ENCODE data around the gene MTAP. TPM values are rescaled to one million over a fixed set of nuclear protein-coding genes. Genes with fewer than 3 reads are reported as not detected.

Gene MTAP
- total RNA-seq, 1 experiment from 2014 or later: 326 TPM

DNA sequence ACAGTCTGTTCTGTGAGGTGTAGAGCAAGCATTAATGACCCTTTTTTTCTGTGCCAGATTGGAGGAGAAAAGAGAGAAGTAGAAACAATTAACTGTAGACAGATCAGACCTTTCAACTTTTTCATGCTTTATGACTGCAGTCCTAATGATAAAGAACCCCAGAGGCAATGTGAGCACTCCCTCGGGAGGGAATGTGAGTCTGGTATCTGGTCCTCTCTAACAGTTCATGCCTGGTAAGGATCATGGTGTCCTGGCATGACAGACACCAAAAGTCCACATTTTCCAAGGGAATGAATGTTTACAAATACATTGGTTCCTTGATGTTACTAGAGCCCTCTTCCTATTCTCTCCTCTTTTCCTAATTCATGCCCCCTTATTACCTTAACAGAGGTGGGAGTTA is 70.3 kb downstream of the MTAP start:
- intact Hi-C loops (cut with micrococcal nuclease): no loop called here
- POLR2A ChIA-PET: no interaction called here
- CTCF ChIA-PET: no interaction called here

More for the DNA sequence above, 70.3 kb downstream of the MTAP start:
- Histone ChIP-seq H3K36me3 (ENCODE audit: control insufficient read depth in 1 of 2, insufficient read depth in 2 of 2, low read length in 2 of 2) (peaks cover 3 to 15% of the 10 kb centered on the region in 2 experiments; a peak in 2 of 4 replicates), H3K4me2 (ENCODE audit: low read length) (peak overlapping the region; percentile 52), H3K27ac (ENCODE audit: low read depth, low read length) (peak overlapping the region; percentile 68; the same call in 1 of the 2 replicates), H3K79me2 (ENCODE audit: insufficient read depth, low read length) (peaks cover 48% of the 10 kb centered on the region), H3K4me1 (ENCODE audit: control insufficient read depth in 1 of 2, insufficient read depth in 2 of 2, low read length in 2 of 2) (peaks cover 37 to 54% of the 10 kb centered on the region in 2 experiments), H3K9me3 (ENCODE audit: control insufficient read depth in 1 of 2, insufficient read depth in 1 of 2, low read depth in 1 of 2, low read length in 2 of 2) (no peaks in the 10 kb centered on the region), H4K20me1 (ENCODE audit: insufficient read depth) (peaks cover under 1% of the 10 kb centered on the region; the same call in 1 of the 2 replicates), H3K9me2 (ENCODE audit: insufficient read depth) (no peaks in the 10 kb centered on the region), H3K9ac (ENCODE audit: low read length) (0 out of 2 replicates have a peak overlapping the region, but pooled peaks have one; percentile 26), H2AFZ (ENCODE audit: low read depth, low read length, poor library complexity, severe bottlenecking) (no peak overlapping the region), H3K4me3 (replicated peaks in 1 of 2; ENCODE audit: low read depth in 1 of 2, low read length in 2 of 2) (no peak overlapping the region), H3K27me3 (ENCODE audit: insufficient read depth, low read length) (no peaks in the 10 kb centered on the region)
- peak; percentile 34 for ATAC-seq
- RAD21 ChIA-PET (ENCODE audit: low non-redundant PET in 1 of 2, low total read pairs in 2 of 2, uncharacterized antibody in 2 of 2, unreplicated experiment in 2 of 2): no interaction called here
- DNase-seq (ENCODE audit: low read depth, low spot score): no peak
- BruUV-seq (replicated peaks): no TSS peak
- TF ChIP-seq TCF7L2 (IDR thresholded peaks at IDR 0.05; ENCODE audit: borderline replicate concordance, extremely low read depth, insufficient read depth, insufficient read length) (no peak), SIN3A (IDR thresholded peaks at IDR 0.05; ENCODE audit: low read depth) (no peak), CEBPB (IDR thresholded peaks at IDR 0.05; ENCODE audit: low read depth) (no peak), EGR1 (IDR thresholded peaks at IDR 0.05; ENCODE audit: low read depth) (no peak), ZBTB33 (IDR thresholded peaks at IDR 0.05; ENCODE audit: extremely low read depth, insufficient replicate concordance, low read length) (no peak)

Measured in HCT116 (cell line).